NCI-H1694 treated with DMSO at 0.1 percent for 48 hours (cell line): ENCODE results near the gene SYT10.
"Not testable (repeated sequence)": the region's sequence is repeated elsewhere in the genome, so short reads cannot be mapped to it uniquely, and the experiment has no call there.

Experiments
- DNase-seq: peaks from one replicate; lab custom pipeline; 2025; lab: John Stamatoyannopoulos, UW

The SYT10 gene

GRCh38 chr12:33439587-33440011 is at the start of gene SYT10:
Gene SYT10 (minus strand): TSS chr12:33439819. CDS start chr12:33439522, 297 bp downstream.
- no peak for DNase-seq

GRCh38 chr12:33488036-33488435 is 48.4 kb upstream of the SYT10 start:
- DNase-seq, result no peak

- DNase-seq, result no peak
Observed at GRCh38 chr12:33486058-33486457, 46.4 kb upstream of the SYT10 start.

- DNase-seq, result no peak
Observed at GRCh38 chr12:33484161-33484560, 44.5 kb upstream of the SYT10 start.

GRCh38 chr12:33480366-33480765 is 40.7 kb upstream of the SYT10 start:
- no peak for DNase-seq

- DNase-seq, result no peak
Observed at GRCh38 chr12:33476058-33476457, 36.4 kb upstream of the SYT10 start.

GRCh38 chr12:33472299-33472698 is 32.7 kb upstream of the SYT10 start:
- no peak for DNase-seq

- DNase-seq, result no peak
Observed at GRCh38 chr12:33455096-33455495, 15.5 kb upstream of the SYT10 start.

GRCh38 chr12:33450480-33450879 is 10.9 kb upstream of the SYT10 start:
- DNase-seq, result no peak

- no peak for DNase-seq
Observed at GRCh38 chr12:33440477-33440876, 858 bp upstream of the SYT10 start.

GRCh38 chr12:33438851-33439586 is 600 bp downstream of the SYT10 start:
- DNase-seq, result no peak

- no peak for DNase-seq
Observed at GRCh38 chr12:33438025-33438772, 1.4 kb downstream of the SYT10 start.

GRCh38 chr12:33437598-33437997 is 2.0 kb downstream of the SYT10 start:
- no peak for DNase-seq

GRCh38 chr12:33432992-33433391 is 6.6 kb downstream of the SYT10 start:
- no peak for DNase-seq

GRCh38 chr12:33431648-33432047 is 8.0 kb downstream of the SYT10 start:
- DNase-seq, result no peak

- no peak for DNase-seq
Observed at GRCh38 chr12:33429468-33429867, 10.2 kb downstream of the SYT10 start.

- no peak for DNase-seq
Observed at GRCh38 chr12:33427071-33427470, 12.5 kb downstream of the SYT10 start.

GRCh38 chr12:33423706-33424105 is 15.9 kb downstream of the SYT10 start:
- DNase-seq, result no peak

GRCh38 chr12:33412410-33412809 is 27.2 kb downstream of the SYT10 start:
- DNase-seq, result not testable (repeated sequence)

GRCh38 chr12:33383503-33383902 is 56.1 kb downstream of the SYT10 start:
- DNase-seq, result no peak

- DNase-seq, result no peak
Observed at GRCh38 chr12:33376153-33376552, 63.5 kb downstream of the SYT10 start.

GRCh38 chr12:33370318-33370717 is 69.3 kb downstream of the SYT10 start:
- no peak for DNase-seq

- no peak for DNase-seq
Observed at GRCh38 chr12:33357181-33357580, 82.4 kb downstream of the SYT10 start.
